Measurements from ENCODE around the gene SLC37A2. TPM values are rescaled to one million over a fixed set of nuclear protein-coding genes. Genes with fewer than 3 reads are reported as not detected.
"Not testable (repeated sequence)": the region's sequence is repeated elsewhere in the genome, so short reads cannot be mapped to it uniquely, and the experiment has no call there.

Gene SLC37A2
- total RNA-seq, 1 donor from 2014 or later: 3.3 TPM

DNA sequence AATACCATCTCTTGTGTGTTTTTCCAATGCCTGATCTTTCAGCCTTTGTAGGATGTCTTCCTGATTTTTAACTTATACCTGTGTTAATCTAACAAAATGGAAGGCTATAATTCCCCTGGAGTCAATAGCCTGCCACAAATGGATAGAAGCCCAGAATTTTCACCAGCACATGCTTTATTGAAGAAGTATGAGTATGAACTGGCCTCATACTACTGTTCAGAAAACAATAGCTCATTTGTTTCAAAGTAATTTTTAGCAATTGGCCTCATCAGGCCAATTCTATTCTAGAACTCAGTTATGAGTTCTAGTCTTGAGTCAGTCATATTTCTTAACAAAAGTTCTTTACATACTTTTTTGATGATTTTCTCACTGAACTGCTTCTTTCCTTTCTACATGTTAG lies 40.6 kb upstream of the SLC37A2 start:
- H3K4me1 ChIP-seq: no peaks in the 10 kb centered on the region
- H3K79me2 ChIP-seq (ENCODE audit: low read depth): no peaks in the 10 kb centered on the region
- H3F3A ChIP-seq (ENCODE audit: low read depth): no peaks in the 10 kb centered on the region
- H3K36me3 Mint-ChIP-seq: no peaks in the 10 kb centered on the region
- no peaks in the 10 kb centered on the region for H3K4me1 Mint-ChIP-seq
- H3K9me3 ChIP-seq (ENCODE audit: low read depth): no peaks in the 10 kb centered on the region
- no peak overlapping the region for H3K9ac ChIP-seq
- peaks cover 2% of the 10 kb centered on the region for H3K9me3 Mint-ChIP-seq
- H3K27me3 Mint-ChIP-seq (ENCODE audit: insufficient read depth, low read depth): no peaks in the 10 kb centered on the region
- no peak for DNase-seq (ENCODE audit: low spot score)
- no peak overlapping the region for H2AFZ ChIP-seq (replicated peaks)
- no peaks in the 10 kb centered on the region for H4K20me1 ChIP-seq (ENCODE audit: low read depth)
- no peak overlapping the region for H3K4me3 ChIP-seq
- no peaks in the 10 kb centered on the region for H3K36me3 ChIP-seq
- no peak overlapping the region for H3K4me3 Mint-ChIP-seq
- no peak for TF ChIP-seq EZH2phosphoT487 (IDR thresholded peaks at IDR 0.05)
- no peak for TF ChIP-seq EZH2 (IDR thresholded peaks at IDR 0.05)
- no peak for TF ChIP-seq CTCF (IDR thresholded peaks at IDR 0.05)
- H3K27ac ChIP-seq: no peak overlapping the region
- no peak overlapping the region for H3K27ac Mint-ChIP-seq
- no peak overlapping the region for H3K4me2 ChIP-seq
- no peaks in the 10 kb centered on the region for H3K27me3 ChIP-seq

DNA sequence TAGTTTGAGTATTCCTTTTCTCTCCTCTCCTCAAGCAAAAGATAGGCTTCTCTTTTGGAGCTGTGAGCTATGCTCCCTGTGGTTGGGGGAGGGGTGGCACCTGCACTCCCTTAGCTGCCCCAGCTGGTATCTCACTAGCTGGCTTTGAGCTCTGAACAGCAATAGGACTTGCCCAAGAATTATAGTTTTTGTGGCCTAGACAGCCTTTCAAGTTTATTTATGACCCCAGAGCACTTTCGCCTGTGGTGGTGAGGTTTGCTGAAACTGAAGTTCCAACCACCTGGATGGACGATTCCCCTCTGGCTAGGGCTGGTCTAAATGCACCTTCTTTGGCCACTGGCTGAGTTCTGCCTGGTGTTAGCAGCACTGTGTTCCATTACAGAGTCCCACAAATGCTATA lies 37.1 kb upstream of the SLC37A2 start:
- Mint-ChIP-seq H3K9me3 (peaks cover 9% of the 10 kb centered on the region), H3K4me3 (no peak overlapping the region), H3K27me3 (ENCODE audit: insufficient read depth, low read depth) (peaks cover 3% of the 10 kb centered on the region), H3K36me3 (peaks cover 9% of the 10 kb centered on the region), H3K4me1 (no peaks in the 10 kb centered on the region), H3K27ac (no peak overlapping the region)
- no peak overlapping the region for H2AFZ ChIP-seq (replicated peaks)
- no peaks in the 10 kb centered on the region for H3K27me3 ChIP-seq
- H3K79me2 ChIP-seq (ENCODE audit: low read depth): no peaks in the 10 kb centered on the region
- H3K4me2 ChIP-seq: no peak overlapping the region
- no peaks in the 10 kb centered on the region for H3F3A ChIP-seq (ENCODE audit: low read depth)
- no peak overlapping the region for H3K9ac ChIP-seq
- H3K36me3 ChIP-seq: no peaks in the 10 kb centered on the region
- no peak overlapping the region for H3K27ac ChIP-seq
- no peaks in the 10 kb centered on the region for H3K4me1 ChIP-seq
- no peak for TF ChIP-seq EZH2 (IDR thresholded peaks at IDR 0.05)
- no peak for TF ChIP-seq CTCF (IDR thresholded peaks at IDR 0.05)
- no peak for TF ChIP-seq EZH2phosphoT487 (IDR thresholded peaks at IDR 0.05)
- DNase-seq (ENCODE audit: low spot score): peak; percentile 16
- H3K9me3 ChIP-seq (ENCODE audit: low read depth): no peaks in the 10 kb centered on the region
- no peak overlapping the region for H3K4me3 ChIP-seq
- no peaks in the 10 kb centered on the region for H4K20me1 ChIP-seq (ENCODE audit: low read depth)

DNA sequence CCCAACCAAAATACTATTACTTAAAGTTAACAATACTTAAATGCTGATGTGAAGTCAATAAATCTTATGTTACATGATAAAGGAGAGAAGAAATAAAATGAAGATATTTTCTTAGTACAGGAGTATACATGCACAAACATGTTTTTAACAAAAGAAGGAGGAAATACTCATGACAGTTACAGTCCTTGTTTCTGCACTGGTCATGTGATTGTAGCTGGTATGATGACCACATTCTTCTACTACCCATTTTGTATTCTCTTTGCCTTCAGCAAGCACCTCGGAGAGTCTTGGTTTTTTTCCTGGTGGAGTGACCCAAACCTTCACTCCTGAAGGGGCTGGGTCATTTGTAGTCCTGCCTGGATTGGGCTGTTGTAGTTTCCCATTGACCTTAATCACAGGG lies 33.7 kb upstream of the SLC37A2 start:
- Mint-ChIP-seq H3K9me3 (peaks cover 21% of the 10 kb centered on the region), H3K36me3 (peaks cover 17% of the 10 kb centered on the region)
- H3K4me2 ChIP-seq; H3K4me1 Mint-ChIP-seq; H3K27ac Mint-ChIP-seq; H3K36me3 ChIP-seq; H3K9me3 ChIP-seq (ENCODE audit: low read depth); H3K9ac ChIP-seq; H3F3A ChIP-seq (ENCODE audit: low read depth); H3K27me3 Mint-ChIP-seq (ENCODE audit: insufficient read depth, low read depth); H3K27ac ChIP-seq; H3K4me3 Mint-ChIP-seq; H3K27me3 ChIP-seq; H2AFZ ChIP-seq (replicated peaks); DNase-seq (ENCODE audit: low spot score); H3K4me3 ChIP-seq; H3K79me2 ChIP-seq (ENCODE audit: low read depth); H3K4me1 ChIP-seq; H4K20me1 ChIP-seq (ENCODE audit: low read depth): not testable (repeated sequence)

DNA sequence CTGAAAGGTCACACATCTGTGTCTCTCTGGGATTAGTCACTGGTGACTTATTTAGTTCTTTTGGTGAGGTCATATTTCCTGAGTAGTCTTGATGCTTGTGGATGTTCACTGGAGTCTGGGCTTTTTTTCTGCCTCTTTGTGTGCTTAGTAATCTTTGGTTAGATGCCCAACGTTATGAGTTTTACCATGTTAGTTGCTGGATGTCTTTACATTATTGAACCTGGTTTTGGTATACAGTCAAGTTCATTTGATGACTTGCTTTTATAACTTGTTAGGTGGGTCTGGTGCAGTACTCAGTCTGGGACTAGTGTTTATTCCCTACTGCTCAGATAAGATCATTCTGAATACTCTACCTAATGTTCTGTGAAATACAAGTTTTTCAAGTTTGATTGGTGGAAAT lies 26.2 kb upstream of the SLC37A2 start:
- Histone ChIP-seq H3K4me3 (no peak overlapping the region), H3K27me3 (no peaks in the 10 kb centered on the region), H3K4me1 (no peaks in the 10 kb centered on the region), H3K9ac (no peak overlapping the region), H3K79me2 (ENCODE audit: low read depth) (no peaks in the 10 kb centered on the region), H3K9me3 (ENCODE audit: low read depth) (no peaks in the 10 kb centered on the region), H3K36me3 (no peaks in the 10 kb centered on the region), H3K27ac (no peak overlapping the region), H3K4me2 (no peak overlapping the region), H2AFZ (replicated peaks) (no peak overlapping the region), H4K20me1 (ENCODE audit: low read depth) (no peaks in the 10 kb centered on the region), H3F3A (ENCODE audit: low read depth) (no peaks in the 10 kb centered on the region)
- Mint-ChIP-seq H3K4me1 (peaks cover 2% of the 10 kb centered on the region), H3K36me3 (peaks cover 18% of the 10 kb centered on the region), H3K27me3 (ENCODE audit: insufficient read depth, low read depth) (no peaks in the 10 kb centered on the region), H3K27ac (no peak overlapping the region), H3K9me3 (peaks cover 19% of the 10 kb centered on the region), H3K4me3 (no peak overlapping the region)
- no peak for TF ChIP-seq CTCF (IDR thresholded peaks at IDR 0.05)
- TF ChIP-seq EZH2 (IDR thresholded peaks at IDR 0.05): no peak
- no peak for TF ChIP-seq EZH2phosphoT487 (IDR thresholded peaks at IDR 0.05)
- DNase-seq (ENCODE audit: low spot score): no peak
